Natural killer cell (primary cell): ENCODE data around the gene ITM2C. TPM values are rescaled to one million over a fixed set of nuclear protein-coding genes. Genes with fewer than 3 reads are reported as not detected.

ENCODE experiments used
- ATAC-seq, 3 donors: fragments of 150-1000 bp in 2 of 3; fragments of 200-7000 bp in 1 of 3; cut with Tn5 transposase; 1 replicate in 1 of 3; 2 replicates in 2 of 3; pipeline ENCODE4 v1.10.0; 2021; ENCODE audit warnings: mild to moderate bottlenecking in 2 of 3, moderate library complexity in 2 of 3
- DNase-seq, 2 donors: peaks; one replicate each; pipeline versions ENCODE4 v3.0.0 to v3.0.0-alpha.2; 2013 to 2021; ENCODE audit warnings: mixed read lengths in 1 of 2
- H3K27ac ChIP-seq: one replicate; pipeline ENCODE4 v1.5.1; 2013; ENCODE audit warnings: mild to moderate bottlenecking, low read length
- H3K27me3 ChIP-seq: one replicate; pipeline ENCODE4 v1.6.1; 2013; ENCODE audit warnings: low read length; ENCODE audit not compliant: control insufficient read depth, insufficient read depth
- H3K36me3 ChIP-seq: one replicate; pipeline ENCODE4 v1.6.1; 2013; ENCODE audit warnings: low read length; ENCODE audit not compliant: control insufficient read depth, insufficient read depth
- H3K4me1 ChIP-seq: one replicate; pipeline ENCODE4 v1.6.1; 2013; ENCODE audit warnings: low read length; ENCODE audit not compliant: control insufficient read depth, insufficient read depth
- H3K4me3 ChIP-seq: one replicate; pipeline ENCODE4 v1.5.1; 2013; ENCODE audit warnings: low read length
- H3K9me3 ChIP-seq: one replicate; pipeline ENCODE4 v1.6.1; 2013; ENCODE audit warnings: low read length; ENCODE audit not compliant: control insufficient read depth, insufficient read depth
- H3K27ac Mint-ChIP-seq, 2 donors: one replicate each; pipeline ENCODE4 v1.8.0; 2022; ENCODE audit warnings: mild to moderate bottlenecking in 2 of 2, mixed read lengths in 2 of 2, moderate library complexity in 1 of 2
- H3K27me3 Mint-ChIP-seq, 2 donors: one replicate each; pipeline ENCODE4 v1.8.0; 2022; ENCODE audit warnings: low read depth in 2 of 2, mixed read lengths in 2 of 2
- H3K36me3 Mint-ChIP-seq: one replicate; pipeline ENCODE4 v1.8.0; 2022; ENCODE audit warnings: mixed read lengths
- H3K4me1 Mint-ChIP-seq, 2 donors: one replicate each; pipeline ENCODE4 v1.8.0; 2022; ENCODE audit warnings: mixed read lengths in 2 of 2
- H3K4me3 Mint-ChIP-seq: one replicate; pipeline ENCODE4 v1.8.0; 2022; ENCODE audit warnings: mild to moderate bottlenecking, moderate library complexity, mixed read lengths
- H3K9me3 Mint-ChIP-seq, 2 donors: one replicate each; pipeline ENCODE4 v1.8.0; 2022; ENCODE audit warnings: mixed read lengths in 2 of 2
- WGBS: methylation state at CpG from one replicate; pipeline ENCODE4 v1.1.7; 2013; ENCODE audit warnings: missing lambda C conversion rate; ENCODE audit not compliant: insufficient coverage; 5-methylcytosine and 5-hydroxymethylcytosine counted together
- intact Hi-C: fragments of 100-400 bp; cut with micrococcal nuclease; formaldehyde crosslinking; loops from one replicate; pipeline ENCODE4 v1.14.2; 2022
- total RNA-seq, 4 donors: library from RNA; stranded (reverse); fragments of 120-200 nt in 1 of 4; gene quantifications; one replicate each; pipeline versions ENCODE4 v1.2.3 to v1.2.4, GENCODE V29; 2013 to 2022
- TF ChIP-seq, protein P1 (sequence below): fragments of 200-600 bp; IDR thresholded peaks from one replicate; pipeline ENCODE4 v1.8.0; 2022; ENCODE audit warnings: antibody characterized with exemption

Gene ITM2C
- total RNA-seq, 3 donors from 2014 or later (not counting 1 experiment from before 2014, with no cell fraction given), result 4.7 to 36.3 (median 5.1) TPM

- Histone ChIP-seq H3K27me3 (no peaks in the 10 kb centered on the region), H3K4me1 (peaks cover 24% of the 10 kb centered on the region), H3K4me3 (no peak overlapping the region), H3K36me3 (no peaks in the 10 kb centered on the region), H3K27ac (no peak overlapping the region), H3K9me3 (no peaks in the 10 kb centered on the region)
- intact Hi-C loops, result no loop called here
- H3K27me3 Mint-ChIP-seq, result peaks cover 44 to 64% of the 10 kb centered on the region in 2 donors
- DNase-seq (peak in 1 of 2 donors; percentile 5), ATAC-seq (no peak)
- H3K9me3 Mint-ChIP-seq, result no peaks in the 10 kb centered on the region
- 85% methylated on average over 16 of the region's 16 CpGs for WGBS
- H3K4me1 Mint-ChIP-seq, result peaks cover 0 to 9% of the 10 kb centered on the region in 2 donors
- no peaks in the 10 kb centered on the region for H3K36me3 Mint-ChIP-seq
- no peak overlapping the region for H3K27ac Mint-ChIP-seq
- TF ChIP-seq, protein P1, sequence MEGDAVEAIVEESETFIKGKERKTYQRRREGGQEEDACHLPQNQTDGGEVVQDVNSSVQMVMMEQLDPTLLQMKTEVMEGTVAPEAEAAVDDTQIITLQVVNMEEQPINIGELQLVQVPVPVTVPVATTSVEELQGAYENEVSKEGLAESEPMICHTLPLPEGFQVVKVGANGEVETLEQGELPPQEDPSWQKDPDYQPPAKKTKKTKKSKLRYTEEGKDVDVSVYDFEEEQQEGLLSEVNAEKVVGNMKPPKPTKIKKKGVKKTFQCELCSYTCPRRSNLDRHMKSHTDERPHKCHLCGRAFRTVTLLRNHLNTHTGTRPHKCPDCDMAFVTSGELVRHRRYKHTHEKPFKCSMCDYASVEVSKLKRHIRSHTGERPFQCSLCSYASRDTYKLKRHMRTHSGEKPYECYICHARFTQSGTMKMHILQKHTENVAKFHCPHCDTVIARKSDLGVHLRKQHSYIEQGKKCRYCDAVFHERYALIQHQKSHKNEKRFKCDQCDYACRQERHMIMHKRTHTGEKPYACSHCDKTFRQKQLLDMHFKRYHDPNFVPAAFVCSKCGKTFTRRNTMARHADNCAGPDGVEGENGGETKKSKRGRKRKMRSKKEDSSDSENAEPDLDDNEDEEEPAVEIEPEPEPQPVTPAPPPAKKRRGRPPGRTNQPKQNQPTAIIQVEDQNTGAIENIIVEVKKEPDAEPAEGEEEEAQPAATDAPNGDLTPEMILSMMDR, result no peak
- no peak overlapping the region for H3K4me3 Mint-ChIP-seq
Measured at GRCh38 chr2:230922951-230923717, 58.4 kb downstream of the ITM2C start.

DNA sequence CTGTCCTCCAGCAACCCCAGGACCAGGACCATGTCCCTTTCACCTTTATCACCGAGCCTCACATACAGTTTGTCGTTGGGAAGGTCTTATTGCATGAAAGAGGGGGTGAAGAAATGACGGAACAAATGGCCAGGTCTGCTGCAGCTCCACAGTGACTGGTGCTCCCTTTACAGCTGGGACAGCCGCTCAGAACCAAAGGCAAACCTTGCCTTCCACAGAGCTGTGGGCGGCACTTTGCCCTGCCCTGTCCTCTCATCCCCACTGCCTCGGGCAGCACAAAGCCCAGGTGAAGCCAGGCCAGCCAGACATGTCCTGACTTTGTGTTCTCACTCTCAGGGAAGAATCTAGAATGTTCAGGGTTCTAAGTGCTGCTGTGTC is 59.3 kb downstream of the ITM2C start:
- peak overlapping the region; percentile 32 for H3K4me3 ChIP-seq

GRCh38 chr2:230924470-230925341 is 60.0 kb downstream of the ITM2C start, which contains the start of gene GPR55:
TSS of gene GPR55 (minus strand) at chr2:230925242. CDS start at chr2:230910962, 14,280 bp downstream.
- DNase-seq (peak in 1 of 2 donors; percentile 67), ATAC-seq (peak in 2 of 3 donors; percentile 31 to 36)
- Mint-ChIP-seq H3K4me3 (peak within 1 kb of the TSS; percentile 13), H3K4me1 (peaks cover 0 to 9% of the 10 kb centered on the region in 2 donors), H3K9me3 (no peaks in the 10 kb centered on the region), H3K27me3 (peaks cover 48 to 59% of the 10 kb centered on the region in 2 donors), H3K36me3 (no peaks in the 10 kb centered on the region), H3K27ac (peak within 1 kb of the TSS in 1 of 2 donors; percentile 24)
- Histone ChIP-seq H3K9me3 (no peaks in the 10 kb centered on the region), H3K27ac (peak within 1 kb of the TSS; percentile 48), H3K27me3 (peaks cover 2% of the 10 kb centered on the region), H3K4me3 (peak within 1 kb of the TSS; percentile 32), H3K4me1 (peaks cover 25% of the 10 kb centered on the region), H3K36me3 (no peaks in the 10 kb centered on the region)
- TF ChIP-seq, protein P1, result no peak
- intact Hi-C loops, result no loop called here
- WGBS, result 58% methylated on average over 26 of the region's 26 CpGs

More for the DNA sequence above, 59.3 kb downstream of the ITM2C start:
- DNase-seq (no peak), ATAC-seq (no peak)
- H3K9me3 Mint-ChIP-seq, result no peaks in the 10 kb centered on the region
- peaks cover 0 to 9% of the 10 kb centered on the region in 2 donors for H3K4me1 Mint-ChIP-seq
- no peaks in the 10 kb centered on the region for H3K36me3 Mint-ChIP-seq
- no peak overlapping the region for H3K4me3 Mint-ChIP-seq
- 92% methylated on average over 6 of the region's 6 CpGs for WGBS
- Histone ChIP-seq H3K27ac (no peak overlapping the region), H3K9me3 (no peaks in the 10 kb centered on the region), H3K36me3 (no peaks in the 10 kb centered on the region), H3K4me1 (peaks cover 24% of the 10 kb centered on the region), H3K27me3 (no peaks in the 10 kb centered on the region)
- peaks cover 48 to 64% of the 10 kb centered on the region in 2 donors for H3K27me3 Mint-ChIP-seq
- no peak overlapping the region for H3K27ac Mint-ChIP-seq
- TF ChIP-seq, protein P1, result no peak
- intact Hi-C loops, result no loop called here
